ENCODE measurements around the gene RBP4.
"Not testable (repeated sequence)": the region's sequence is repeated elsewhere in the genome, so short reads cannot be mapped to it uniquely, and the experiment has no call there.

RBP4 gene

GRCh38 chr10:93566435-93567276 lies 34.4 kb downstream of the RBP4 start, which contains the start of gene FFAR4:
Gene FFAR4, plus strand, starts transcription at chr10:93566665. Its CDS starts 56 bp downstream, at chr10:93566721.
- peak; percentile 43 for DNase-seq (ENCODE audit: low spot score)

GRCh38 chr10:93565446-93565845 lies 35.6 kb downstream of the RBP4 start:
- DNase-seq (ENCODE audit: low spot score): no peak

- no peak for DNase-seq (ENCODE audit: low spot score)
These were observed 40.5 kb downstream of the RBP4 start for GRCh38 chr10:93560541-93560940.

- DNase-seq (ENCODE audit: low spot score): no peak
These were observed 41.5 kb downstream of the RBP4 start for GRCh38 chr10:93559490-93559889.

- DNase-seq (ENCODE audit: low spot score): peak; percentile 69
These were observed 46.1 kb downstream of the RBP4 start for GRCh38 chr10:93554760-93555432.

- DNase-seq (ENCODE audit: low spot score): no peak
These were observed 46.7 kb downstream of the RBP4 start for GRCh38 chr10:93554316-93554663.

- no peak for DNase-seq (ENCODE audit: low spot score)
These were observed 47.3 kb downstream of the RBP4 start for GRCh38 chr10:93553482-93554315.

GRCh38 chr10:93552780-93553179 lies 48.3 kb downstream of the RBP4 start:
- DNase-seq (ENCODE audit: low spot score): no peak

- no peak for DNase-seq (ENCODE audit: low spot score)
These were observed 50.4 kb downstream of the RBP4 start for GRCh38 chr10:93550606-93551005.

- no peak for DNase-seq (ENCODE audit: low spot score)
These were observed 52.5 kb downstream of the RBP4 start for GRCh38 chr10:93548376-93549071.

- DNase-seq (ENCODE audit: low spot score): no peak
These were observed 53.5 kb downstream of the RBP4 start for GRCh38 chr10:93547522-93547921.

- DNase-seq (ENCODE audit: low spot score): not testable (repeated sequence)
These were observed 54.0 kb downstream of the RBP4 start for GRCh38 chr10:93546995-93547394.

GRCh38 chr10:93542358-93542791 lies 58.7 kb downstream of the RBP4 start:
- DNase-seq (ENCODE audit: low spot score): peak; percentile 35
